GM18511 (cell line): ENCODE data around the gene MYZAP.
A peak's percentile ranks its signal among the peaks of the same experiment; 100 is the strongest.

Source experiments
- ATAC-seq: cut with Tn5 transposase; IDR thresholded peaks from one replicate; pipeline ENCODE4 v1.9.1; 2021; ENCODE audit warnings: mild to moderate bottlenecking, moderate library complexity; ENCODE audit not compliant: unreplicated experiment

Gene MYZAP

GRCh38 chr15:57591822-57592367 lies at the start of gene MYZAP:
MYZAP (plus strand) TSS chr15:57591904; CDS start chr15:57592035, 131 bp downstream.
- no peak for ATAC-seq

- no peak for ATAC-seq
Measured at GRCh38 chr15:57542505-57542817, 49.2 kb upstream of the MYZAP start.

GRCh38 chr15:57544848-57545480 lies 46.7 kb upstream of the MYZAP start:
- no peak for ATAC-seq

- no peak for ATAC-seq
Measured at GRCh38 chr15:57545995-57546394, 45.7 kb upstream of the MYZAP start.

GRCh38 chr15:57547243-57547755 lies 44.4 kb upstream of the MYZAP start:
- ATAC-seq = no peak

DNA sequence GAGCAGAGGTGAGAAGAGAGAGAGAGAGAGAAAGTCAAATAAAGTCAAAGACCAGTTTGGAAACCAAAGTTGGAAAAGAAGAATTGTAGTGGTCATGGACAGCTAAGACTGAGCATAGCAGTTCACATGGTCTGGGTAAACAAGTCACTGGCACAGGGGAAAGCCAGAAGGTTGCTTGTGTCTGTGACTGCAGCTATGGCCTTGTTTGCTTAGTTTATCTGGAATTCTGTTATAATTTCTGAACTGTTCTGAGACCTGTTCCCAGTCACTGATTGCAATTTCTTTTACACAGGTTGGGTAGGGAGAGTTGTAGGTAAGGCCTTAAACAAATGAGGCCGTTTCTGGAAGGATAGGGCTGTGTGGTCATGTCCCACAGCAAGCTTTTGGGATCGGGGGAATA lies 43.4 kb upstream of the MYZAP start:
- no peak for ATAC-seq

DNA sequence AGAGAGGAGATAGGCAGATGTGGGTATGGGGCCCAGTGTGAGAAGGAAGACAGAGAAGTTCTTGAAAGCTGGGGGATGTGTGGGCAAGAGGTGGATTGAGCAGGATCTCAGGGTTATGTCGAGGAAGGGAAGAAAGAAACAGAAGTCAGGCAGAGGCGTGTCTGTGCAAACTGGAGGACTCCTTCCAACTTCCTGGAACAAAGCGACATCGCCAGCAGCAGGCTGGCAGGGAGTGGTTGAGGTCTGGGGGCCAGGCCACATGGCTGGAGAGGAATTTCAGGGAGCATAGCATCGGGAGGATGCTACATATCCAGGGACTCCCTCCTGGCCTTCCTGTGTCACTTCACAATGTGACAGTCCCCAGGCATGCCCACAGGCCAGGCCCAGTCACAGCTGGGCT lies 42.9 kb upstream of the MYZAP start:
- ATAC-seq = no peak

GRCh38 chr15:57549935-57550334 lies 41.8 kb upstream of the MYZAP start:
- ATAC-seq = no peak

DNA sequence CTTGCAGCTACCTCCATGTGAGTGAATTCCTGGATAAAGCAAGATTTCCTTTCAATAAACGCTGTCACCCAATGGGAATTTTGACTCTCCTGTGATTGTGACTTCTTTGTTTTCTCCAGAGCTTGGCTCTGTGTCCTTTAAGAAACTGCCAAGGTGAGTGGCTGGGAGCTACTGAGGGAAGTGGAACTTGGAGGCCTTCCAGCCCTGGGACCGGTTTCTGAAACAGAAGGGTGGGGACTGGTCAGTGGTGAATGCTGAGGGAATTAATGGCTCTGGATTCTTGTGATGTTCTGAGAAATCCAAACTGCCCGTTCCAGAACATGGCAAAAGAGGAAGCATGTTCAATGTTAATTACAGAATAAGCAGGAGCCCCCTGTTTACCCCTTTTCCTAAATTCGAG lies 41.1 kb upstream of the MYZAP start:
- no peak for ATAC-seq

- ATAC-seq = no peak
Measured at GRCh38 chr15:57551715-57552677, 39.7 kb upstream of the MYZAP start.

GRCh38 chr15:57552678-57553334 lies 38.9 kb upstream of the MYZAP start:
- no peak for ATAC-seq

- ATAC-seq = no peak
Measured at GRCh38 chr15:57553526-57553925, 38.2 kb upstream of the MYZAP start.

DNA sequence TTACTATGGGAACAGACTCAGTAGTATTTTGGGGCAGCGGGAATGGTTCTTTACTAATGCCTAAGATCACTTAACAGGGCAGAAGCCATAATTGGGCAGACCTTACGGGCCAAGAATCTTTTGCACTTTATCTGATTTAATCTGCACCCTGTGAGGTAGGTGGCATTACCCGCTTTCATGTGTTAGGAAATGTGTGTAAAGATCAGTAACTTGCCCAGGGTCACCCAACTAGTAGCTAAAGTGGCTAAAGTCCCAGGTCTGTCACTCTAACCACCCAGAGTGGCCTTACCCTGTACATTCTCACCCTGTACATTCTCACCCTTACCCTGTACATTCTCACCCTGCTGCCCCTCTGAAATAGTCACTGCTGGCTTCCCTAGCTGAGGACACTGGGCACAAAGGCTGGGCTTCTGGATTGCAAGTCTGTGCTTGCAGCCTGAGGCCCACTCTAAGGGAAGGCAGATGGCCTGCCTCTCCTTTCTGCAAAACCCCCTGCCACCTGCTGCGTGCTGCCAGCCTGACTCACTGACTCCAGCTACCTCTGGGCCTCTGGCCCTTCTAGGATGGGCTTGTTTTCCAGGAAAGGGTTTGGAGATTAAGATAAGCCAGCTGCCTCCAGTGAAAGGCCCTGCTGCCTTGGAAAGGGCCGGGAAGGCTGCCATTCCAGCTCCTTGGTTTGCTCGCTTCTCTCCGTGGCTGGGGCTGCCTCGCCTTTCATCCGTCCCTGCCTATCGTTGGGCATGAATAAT lies 37.5 kb upstream of the MYZAP start:
- ATAC-seq = no peak

GRCh38 chr15:57554812-57555179 lies 36.9 kb upstream of the MYZAP start:
- no peak for ATAC-seq

- ATAC-seq = no peak
Measured at GRCh38 chr15:57555270-57555669, 36.4 kb upstream of the MYZAP start.

DNA sequence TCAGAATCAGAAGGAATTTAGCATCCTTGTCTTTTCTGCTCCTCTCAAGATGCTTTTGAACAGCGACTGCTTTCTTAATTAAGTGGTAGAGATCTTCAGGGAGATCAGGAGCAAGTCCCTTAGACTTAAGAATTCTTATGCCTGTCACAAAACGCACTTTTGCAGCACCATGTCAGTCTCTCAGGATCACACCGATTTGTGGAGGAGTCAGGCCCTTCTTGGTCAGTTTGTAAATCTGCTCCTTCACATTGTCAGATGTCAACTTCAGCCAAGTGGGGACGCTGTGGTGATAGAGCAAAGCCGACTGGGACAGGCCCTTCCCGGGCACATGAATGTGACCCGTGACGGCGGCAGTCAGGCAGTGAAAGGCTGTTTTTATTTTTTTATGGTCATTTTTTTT lies 35.7 kb upstream of the MYZAP start:
- ATAC-seq = no peak

- no peak for ATAC-seq
Measured at GRCh38 chr15:57557267-57557666, 34.4 kb upstream of the MYZAP start.

DNA sequence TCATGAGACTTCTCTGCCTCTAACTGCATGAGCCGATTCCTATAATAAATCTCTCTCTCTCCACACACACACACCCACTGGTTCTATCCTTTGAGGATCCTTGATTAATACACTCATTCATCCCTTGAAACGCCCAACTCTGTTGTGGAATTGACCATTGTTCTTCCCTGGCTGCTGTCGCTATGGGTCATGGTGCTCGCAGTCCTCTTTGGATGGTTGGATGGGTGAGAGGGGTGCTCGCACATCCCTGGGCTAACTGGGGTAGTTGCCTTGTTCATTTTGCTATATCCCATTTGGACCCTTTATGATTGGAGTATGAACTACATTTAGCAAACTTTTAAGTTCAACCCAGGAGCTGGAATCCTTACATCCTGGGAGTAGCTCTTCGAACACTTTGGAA lies 33.9 kb upstream of the MYZAP start:
- no peak for ATAC-seq

DNA sequence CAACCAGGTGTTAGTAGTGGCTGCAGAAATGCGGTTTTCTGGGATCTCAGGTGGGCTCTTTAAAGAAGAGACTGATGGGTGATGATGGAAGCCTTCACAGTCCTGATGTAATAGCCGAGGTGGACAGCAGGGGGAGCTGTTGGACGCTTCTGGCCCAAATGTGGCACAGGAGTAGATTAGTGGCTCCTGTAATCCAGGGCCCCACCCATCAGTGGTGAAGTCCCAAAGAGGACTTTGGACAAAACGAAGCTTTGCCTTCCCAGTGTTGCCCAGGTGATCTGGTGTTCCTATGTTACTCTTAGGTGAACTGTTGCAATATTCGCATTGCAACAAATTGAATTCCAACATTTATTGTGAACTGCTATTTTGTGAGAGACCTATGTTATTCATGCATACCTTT lies 31.8 kb upstream of the MYZAP start:
- no peak for ATAC-seq

GRCh38 chr15:57561041-57561711 lies 30.5 kb upstream of the MYZAP start:
- ATAC-seq = peak; percentile 85
